Hepatocyte (in vitro differentiated cells): ENCODE data around the gene PHACTR3.

ENCODE experiments used
- EZH2 ChIP-seq: fragments of 200-600 bp; sonication (generic); IDR thresholded peaks from 2 replicates; pipeline ENCODE4 v1.6.1; 2016; ENCODE audit warnings: antibody characterized with exemption, mild to moderate bottlenecking, borderline replicate concordance
- EZH2phosphoT487 ChIP-seq: fragments of 200-600 bp; sonication (generic); IDR thresholded peaks from one replicate; pipeline ENCODE4 v1.6.1; 2018; ENCODE audit warnings: antibody characterized with exemption, mild to moderate bottlenecking, low read depth, moderate library complexity; ENCODE audit not compliant: unreplicated experiment, severe bottlenecking
- TF ChIP-seq, protein P1 (sequence below): fragments of 200-600 bp; sonication (generic); IDR thresholded peaks from 2 replicates; pipeline ENCODE4 v1.5.1; 2016; ENCODE audit warnings: antibody characterized with exemption, mild to moderate bottlenecking; ENCODE audit not compliant: poor library complexity

DNA sequence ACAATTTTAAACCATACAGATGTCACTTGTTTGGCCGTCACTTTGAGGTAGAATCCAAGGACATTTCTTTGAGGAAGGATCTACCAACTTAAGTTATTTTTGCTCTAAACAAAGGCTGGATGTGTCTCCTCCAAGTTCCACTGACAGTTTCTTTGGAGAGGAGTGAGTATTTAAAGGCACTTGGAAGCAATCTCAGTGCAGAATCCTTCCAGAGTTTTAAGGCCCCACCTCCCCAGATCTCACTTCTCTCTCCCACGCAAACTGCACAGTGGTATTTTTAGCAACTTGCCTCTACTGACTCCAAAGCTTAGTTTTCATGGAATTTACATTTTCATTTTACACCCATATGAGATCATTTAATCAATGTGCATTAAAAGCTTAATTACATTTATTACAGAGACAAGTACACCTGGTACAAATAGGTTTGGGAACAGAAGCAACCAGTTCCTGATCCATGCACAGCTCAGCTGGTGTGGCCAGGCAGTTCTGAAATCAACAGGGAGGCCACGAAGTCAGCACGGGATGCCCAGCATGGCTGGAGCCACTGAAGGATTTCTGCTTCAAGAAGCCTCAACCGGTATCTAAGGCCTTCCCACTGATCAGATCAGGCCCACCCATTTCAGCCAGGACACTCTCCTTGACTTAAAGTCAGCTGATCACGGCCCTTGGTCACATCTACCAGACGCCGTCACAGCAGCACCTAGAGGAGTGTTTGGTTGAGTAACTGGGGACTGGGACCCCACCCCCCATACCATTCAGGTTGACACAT is 219.3 kb downstream of the PHACTR3 start:
- no peak for TF ChIP-seq EZH2phosphoT487
- TF ChIP-seq, protein P1, sequence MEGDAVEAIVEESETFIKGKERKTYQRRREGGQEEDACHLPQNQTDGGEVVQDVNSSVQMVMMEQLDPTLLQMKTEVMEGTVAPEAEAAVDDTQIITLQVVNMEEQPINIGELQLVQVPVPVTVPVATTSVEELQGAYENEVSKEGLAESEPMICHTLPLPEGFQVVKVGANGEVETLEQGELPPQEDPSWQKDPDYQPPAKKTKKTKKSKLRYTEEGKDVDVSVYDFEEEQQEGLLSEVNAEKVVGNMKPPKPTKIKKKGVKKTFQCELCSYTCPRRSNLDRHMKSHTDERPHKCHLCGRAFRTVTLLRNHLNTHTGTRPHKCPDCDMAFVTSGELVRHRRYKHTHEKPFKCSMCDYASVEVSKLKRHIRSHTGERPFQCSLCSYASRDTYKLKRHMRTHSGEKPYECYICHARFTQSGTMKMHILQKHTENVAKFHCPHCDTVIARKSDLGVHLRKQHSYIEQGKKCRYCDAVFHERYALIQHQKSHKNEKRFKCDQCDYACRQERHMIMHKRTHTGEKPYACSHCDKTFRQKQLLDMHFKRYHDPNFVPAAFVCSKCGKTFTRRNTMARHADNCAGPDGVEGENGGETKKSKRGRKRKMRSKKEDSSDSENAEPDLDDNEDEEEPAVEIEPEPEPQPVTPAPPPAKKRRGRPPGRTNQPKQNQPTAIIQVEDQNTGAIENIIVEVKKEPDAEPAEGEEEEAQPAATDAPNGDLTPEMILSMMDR = no peak
- no peak for TF ChIP-seq EZH2
